HepG2 (cell line): Measurements from ENCODE around the gene NUDT8. TPM values are rescaled to one million over a fixed set of nuclear protein-coding genes. Genes with fewer than 3 reads are reported as not detected.

Source experiments
- HES4 ChIP-seq: sonication (generic); formaldehyde crosslinking; IDR thresholded peaks from 2 replicates; pipeline ENCODE4 v1.9.0; 2021; ENCODE audit warnings: mild to moderate bottlenecking, missing genetic modification reagents, borderline replicate concordance
- KDM5B ChIP-seq: sonication (generic); formaldehyde crosslinking; IDR thresholded peaks from 2 replicates; pipeline ENCODE4 v1.4.0; 2020; ENCODE audit warnings: missing genetic modification reagents, mild to moderate bottlenecking, borderline replicate concordance
- MTF1 ChIP-seq: sonication (generic); formaldehyde crosslinking; IDR thresholded peaks from 2 replicates; pipeline ENCODE4 v1.5.0; 2020; ENCODE audit warnings: missing genetic modification reagents
- NKX3-1 ChIP-seq: sonication (generic); formaldehyde crosslinking; IDR thresholded peaks from 2 replicates; pipeline ENCODE4 v1.5.0; 2020; ENCODE audit warnings: missing genetic modification reagents
- YEATS4 ChIP-seq: sonication (generic); formaldehyde crosslinking; IDR thresholded peaks from 2 replicates; pipeline ENCODE4 v1.4.0; 2020; ENCODE audit warnings: missing genetic modification reagents, borderline replicate concordance
- ZNF230 ChIP-seq: sonication (generic); formaldehyde crosslinking; IDR thresholded peaks from 2 replicates; pipeline ENCODE4 v1.4.0; 2020; ENCODE audit warnings: mild to moderate bottlenecking, missing genetic modification reagents
- ZNF441 ChIP-seq: sonication (generic); formaldehyde crosslinking; IDR thresholded peaks from 2 replicates; pipeline ENCODE4 v1.7.0; 2021; ENCODE audit warnings: missing genetic modification reagents, borderline replicate concordance
- ZNF549 ChIP-seq: sonication (generic); formaldehyde crosslinking; IDR thresholded peaks from 2 replicates; pipeline ENCODE4 v1.5.0; 2020; ENCODE audit warnings: missing genetic modification reagents
- ZNF619 ChIP-seq: sonication (generic); formaldehyde crosslinking; IDR thresholded peaks from 2 replicates; pipeline ENCODE4 v1.4.0; 2020; ENCODE audit warnings: mild to moderate bottlenecking, missing genetic modification reagents
- ZNF816 ChIP-seq: sonication (generic); formaldehyde crosslinking; IDR thresholded peaks from 2 replicates; pipeline ENCODE4 v1.8.0; 2022; ENCODE audit warnings: missing genetic modification reagents, mild to moderate bottlenecking, borderline replicate concordance
- polyA plus RNA-seq, 8 experiments: library from polyadenylated mRNA; depleted of rRNA in 3 of 8; stranded (reverse) in 7 of 8; unstranded in 1 of 8; fragments of >200 nt; fragmentation: Illumina TruSeq in 4 of 8; extraction: Trizol in 4 of 8; gene quantifications; 2 replicates each; pipeline versions ENCODE4 v1.2.1 to v1.2.3, GENCODE V29; 2011 to 2016; ENCODE audit warnings: low read depth in 4 of 8, missing spikeins in 1 of 8, mixed read lengths in 1 of 8; ENCODE audit not compliant: insufficient read depth in 1 of 8
- total RNA-seq, 5 experiments: library from RNA; depleted of rRNA; stranded (reverse); fragments of >200 nt; fragmentation: Illumina TruSeq; extraction: Trizol; gene quantifications; 2 replicates each; pipeline ENCODE4 v1.2.3, GENCODE V29; 2016; ENCODE audit warnings: low read depth in 1 of 5
- TF ChIP-seq, protein P1 (sequence below): IDR thresholded peaks from 2 replicates; pipeline ENCODE4 v1.6.1; 2012; ENCODE audit warnings: low read depth, low read length, improper control_type of control experiment
- TF ChIP-seq, protein P2 (sequence below): sonication (generic); formaldehyde crosslinking; IDR thresholded peaks from 2 replicates; pipeline ENCODE4 v1.5.1; 2020; ENCODE audit warnings: mild to moderate bottlenecking, missing genetic modification reagents, borderline replicate concordance
- TF ChIP-seq, protein P3 (sequence below): sonication (generic); formaldehyde crosslinking; IDR thresholded peaks from 2 replicates; pipeline ENCODE4 v1.8.0; 2022; ENCODE audit warnings: mild to moderate bottlenecking, missing genetic modification reagents, moderate library complexity
- TF ChIP-seq, protein P4 (sequence below): sonication (generic); formaldehyde crosslinking; IDR thresholded peaks from 2 replicates; pipeline ENCODE4 v1.4.0; 2020; ENCODE audit warnings: missing genetic modification reagents
- TF ChIP-seq, protein P5 (sequence below): sonication (generic); formaldehyde crosslinking; IDR thresholded peaks from 2 replicates; pipeline ENCODE4 v1.5.0; 2020; ENCODE audit warnings: missing genetic modification reagents, mild to moderate bottlenecking, borderline replicate concordance
- TF ChIP-seq, protein P6 (sequence below): sonication (generic); formaldehyde crosslinking; IDR thresholded peaks from 2 replicates; pipeline ENCODE4 v1.8.1; 2023; ENCODE audit warnings: mild to moderate bottlenecking, missing genetic modification reagents

Gene NUDT8
- total and polyA plus RNA-seq, 2 of the 13 experiments (the other 11 are each of a cell fraction or from before 2014, with no cell fraction given): 6.7 to 25.8 TPM

DNA sequence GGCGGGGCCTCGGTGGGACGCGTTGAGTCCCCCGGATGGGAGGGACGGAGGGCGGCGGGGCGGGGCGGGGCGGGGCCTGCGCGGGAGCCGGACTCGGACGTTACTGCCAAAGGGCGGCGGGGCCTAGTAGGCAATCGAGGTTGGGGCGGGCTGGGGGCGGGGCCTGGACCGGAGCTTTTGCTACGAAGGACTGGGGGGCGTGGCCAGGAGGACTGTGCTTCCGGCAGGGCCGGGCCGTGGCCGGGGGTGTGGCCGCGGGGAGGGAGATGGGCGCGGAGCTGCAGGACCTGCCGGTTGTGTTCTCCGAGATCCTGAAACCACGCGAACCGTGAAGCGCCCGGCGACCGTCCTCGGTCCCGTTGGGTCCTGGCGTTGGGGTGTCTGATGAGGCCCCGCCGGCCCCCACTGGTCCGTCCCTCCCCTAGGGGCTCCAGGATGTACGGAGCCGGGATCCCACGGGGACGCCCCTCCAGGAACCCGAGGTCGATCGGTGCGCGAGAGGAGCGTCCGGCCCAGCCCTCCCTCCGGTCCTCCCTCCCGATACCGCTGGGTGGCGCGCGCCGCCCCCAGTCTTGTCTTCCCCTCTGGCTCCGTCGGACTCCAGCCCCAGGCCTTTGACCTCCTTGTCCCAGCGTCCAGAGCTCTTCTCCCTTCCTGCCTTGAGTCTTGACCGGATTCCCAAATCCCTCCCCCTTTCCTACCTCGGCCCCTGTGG, 648 bp upstream of the NUDT8 start (continued):
- TF ChIP-seq, protein P1, sequence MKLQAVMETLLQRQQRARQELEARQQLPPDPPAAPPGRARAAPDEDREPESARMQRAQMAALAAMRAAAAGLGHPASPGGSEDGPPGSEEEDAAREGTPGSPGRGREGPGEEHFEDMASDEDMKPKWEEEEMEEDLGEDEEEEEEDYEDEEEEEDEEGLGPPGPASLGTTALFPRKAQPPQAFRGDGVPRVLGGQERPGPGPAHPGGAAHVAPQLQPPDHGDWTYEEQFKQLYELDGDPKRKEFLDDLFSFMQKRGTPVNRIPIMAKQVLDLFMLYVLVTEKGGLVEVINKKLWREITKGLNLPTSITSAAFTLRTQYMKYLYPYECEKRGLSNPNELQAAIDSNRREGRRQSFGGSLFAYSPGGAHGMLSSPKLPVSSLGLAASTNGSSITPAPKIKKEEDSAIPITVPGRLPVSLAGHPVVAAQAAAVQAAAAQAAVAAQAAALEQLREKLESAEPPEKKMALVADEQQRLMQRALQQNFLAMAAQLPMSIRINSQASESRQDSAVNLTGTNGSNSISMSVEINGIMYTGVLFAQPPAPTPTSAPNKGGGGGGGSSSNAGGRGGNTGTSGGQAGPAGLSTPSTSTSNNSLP: 0 out of 2 replicates have a peak, but pooled peaks have one; percentile 34
- TF ChIP-seq HES4 (no peak), ZNF230 (CRISPR knock-in tag) (peak; percentile 27; the same call in 1 of the 2 replicates), NKX3-1 (CRISPR knock-in tag) (no peak), MTF1 (no peak), YEATS4 (CRISPR knock-in tag) (peak; percentile 82), ZNF619 (CRISPR knock-in tag) (no peak), ZNF441 (CRISPR knock-in tag) (no peak; the same call in 1 of the 2 replicates), ZNF549 (CRISPR knock-in tag) (no peak), ZNF816 (CRISPR knock-in tag) (peak; percentile 41; the same call in 1 of the 2 replicates), KDM5B (CRISPR knock-in tag) (0 out of 2 replicates have a peak, but pooled peaks have one; percentile 41)
- TF ChIP-seq, protein P2, sequence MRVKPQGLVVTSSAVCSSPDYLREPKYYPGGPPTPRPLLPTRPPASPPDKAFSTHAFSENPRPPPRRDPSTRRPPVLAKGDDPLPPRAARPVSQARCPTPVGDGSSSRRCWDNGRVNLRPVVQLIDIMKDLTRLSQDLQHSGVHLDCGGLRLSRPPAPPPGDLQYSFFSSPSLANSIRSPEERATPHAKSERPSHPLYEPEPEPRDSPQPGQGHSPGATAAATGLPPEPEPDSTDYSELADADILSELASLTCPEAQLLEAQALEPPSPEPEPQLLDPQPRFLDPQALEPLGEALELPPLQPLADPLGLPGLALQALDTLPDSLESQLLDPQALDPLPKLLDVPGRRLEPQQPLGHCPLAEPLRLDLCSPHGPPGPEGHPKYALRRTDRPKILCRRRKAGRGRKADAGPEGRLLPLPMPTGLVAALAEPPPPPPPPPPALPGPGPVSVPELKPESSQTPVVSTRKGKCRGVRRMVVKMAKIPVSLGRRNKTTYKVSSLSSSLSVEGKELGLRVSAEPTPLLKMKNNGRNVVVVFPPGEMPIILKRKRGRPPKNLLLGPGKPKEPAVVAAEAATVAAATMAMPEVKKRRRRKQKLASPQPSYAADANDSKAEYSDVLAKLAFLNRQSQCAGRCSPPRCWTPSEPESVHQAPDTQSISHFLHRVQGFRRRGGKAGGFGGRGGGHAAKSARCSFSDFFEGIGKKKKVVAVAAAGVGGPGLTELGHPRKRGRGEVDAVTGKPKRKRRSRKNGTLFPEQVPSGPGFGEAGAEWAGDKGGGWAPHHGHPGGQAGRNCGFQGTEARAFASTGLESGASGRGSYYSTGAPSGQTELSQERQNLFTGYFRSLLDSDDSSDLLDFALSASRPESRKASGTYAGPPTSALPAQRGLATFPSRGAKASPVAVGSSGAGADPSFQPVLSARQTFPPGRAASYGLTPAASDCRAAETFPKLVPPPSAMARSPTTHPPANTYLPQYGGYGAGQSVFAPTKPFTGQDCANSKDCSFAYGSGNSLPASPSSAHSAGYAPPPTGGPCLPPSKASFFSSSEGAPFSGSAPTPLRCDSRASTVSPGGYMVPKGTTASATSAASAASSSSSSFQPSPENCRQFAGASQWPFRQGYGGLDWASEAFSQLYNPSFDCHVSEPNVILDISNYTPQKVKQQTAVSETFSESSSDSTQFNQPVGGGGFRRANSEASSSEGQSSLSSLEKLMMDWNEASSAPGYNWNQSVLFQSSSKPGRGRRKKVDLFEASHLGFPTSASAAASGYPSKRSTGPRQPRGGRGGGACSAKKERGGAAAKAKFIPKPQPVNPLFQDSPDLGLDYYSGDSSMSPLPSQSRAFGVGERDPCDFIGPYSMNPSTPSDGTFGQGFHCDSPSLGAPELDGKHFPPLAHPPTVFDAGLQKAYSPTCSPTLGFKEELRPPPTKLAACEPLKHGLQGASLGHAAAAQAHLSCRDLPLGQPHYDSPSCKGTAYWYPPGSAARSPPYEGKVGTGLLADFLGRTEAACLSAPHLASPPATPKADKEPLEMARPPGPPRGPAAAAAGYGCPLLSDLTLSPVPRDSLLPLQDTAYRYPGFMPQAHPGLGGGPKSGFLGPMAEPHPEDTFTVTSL (CRISPR knock-in tag): 0 out of 2 replicates have a peak, but pooled peaks have one; percentile 50
- TF ChIP-seq, protein P3, sequence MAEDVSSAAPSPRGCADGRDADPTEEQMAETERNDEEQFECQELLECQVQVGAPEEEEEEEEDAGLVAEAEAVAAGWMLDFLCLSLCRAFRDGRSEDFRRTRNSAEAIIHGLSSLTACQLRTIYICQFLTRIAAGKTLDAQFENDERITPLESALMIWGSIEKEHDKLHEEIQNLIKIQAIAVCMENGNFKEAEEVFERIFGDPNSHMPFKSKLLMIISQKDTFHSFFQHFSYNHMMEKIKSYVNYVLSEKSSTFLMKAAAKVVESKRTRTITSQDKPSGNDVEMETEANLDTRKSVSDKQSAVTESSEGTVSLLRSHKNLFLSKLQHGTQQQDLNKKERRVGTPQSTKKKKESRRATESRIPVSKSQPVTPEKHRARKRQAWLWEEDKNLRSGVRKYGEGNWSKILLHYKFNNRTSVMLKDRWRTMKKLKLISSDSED (CRISPR knock-in tag): no peak
- TF ChIP-seq, protein P4, sequence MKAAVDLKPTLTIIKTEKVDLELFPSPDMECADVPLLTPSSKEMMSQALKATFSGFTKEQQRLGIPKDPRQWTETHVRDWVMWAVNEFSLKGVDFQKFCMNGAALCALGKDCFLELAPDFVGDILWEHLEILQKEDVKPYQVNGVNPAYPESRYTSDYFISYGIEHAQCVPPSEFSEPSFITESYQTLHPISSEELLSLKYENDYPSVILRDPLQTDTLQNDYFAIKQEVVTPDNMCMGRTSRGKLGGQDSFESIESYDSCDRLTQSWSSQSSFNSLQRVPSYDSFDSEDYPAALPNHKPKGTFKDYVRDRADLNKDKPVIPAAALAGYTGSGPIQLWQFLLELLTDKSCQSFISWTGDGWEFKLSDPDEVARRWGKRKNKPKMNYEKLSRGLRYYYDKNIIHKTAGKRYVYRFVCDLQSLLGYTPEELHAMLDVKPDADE (CRISPR knock-in tag): no peak
- TF ChIP-seq, protein P5, sequence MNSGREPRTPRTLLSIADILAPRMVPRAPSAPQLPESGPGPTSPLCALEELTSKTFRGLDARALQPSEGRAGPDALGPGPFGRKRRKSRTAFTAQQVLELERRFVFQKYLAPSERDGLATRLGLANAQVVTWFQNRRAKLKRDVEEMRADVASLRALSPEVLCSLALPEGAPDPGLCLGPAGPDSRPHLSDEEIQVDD (CRISPR knock-in tag): no peak
- TF ChIP-seq, protein P6, sequence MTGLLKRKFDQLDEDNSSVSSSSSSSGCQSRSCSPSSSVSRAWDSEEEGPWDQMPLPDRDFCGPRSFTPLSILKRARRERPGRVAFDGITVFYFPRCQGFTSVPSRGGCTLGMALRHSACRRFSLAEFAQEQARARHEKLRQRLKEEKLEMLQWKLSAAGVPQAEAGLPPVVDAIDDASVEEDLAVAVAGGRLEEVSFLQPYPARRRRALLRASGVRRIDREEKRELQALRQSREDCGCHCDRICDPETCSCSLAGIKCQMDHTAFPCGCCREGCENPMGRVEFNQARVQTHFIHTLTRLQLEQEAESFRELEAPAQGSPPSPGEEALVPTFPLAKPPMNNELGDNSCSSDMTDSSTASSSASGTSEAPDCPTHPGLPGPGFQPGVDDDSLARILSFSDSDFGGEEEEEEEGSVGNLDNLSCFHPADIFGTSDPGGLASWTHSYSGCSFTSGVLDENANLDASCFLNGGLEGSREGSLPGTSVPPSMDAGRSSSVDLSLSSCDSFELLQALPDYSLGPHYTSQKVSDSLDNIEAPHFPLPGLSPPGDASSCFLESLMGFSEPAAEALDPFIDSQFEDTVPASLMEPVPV (CRISPR knock-in tag): no peak
